NCI-H187 treated with DMSO at 0.1 percent for 48 hours (cell line): Measurements from ENCODE around the gene PIK3CG.
"Not testable (repeated sequence)": the region's sequence is repeated elsewhere in the genome, so short reads cannot be mapped to it uniquely, and the experiment has no call there.

ENCODE experiments used
- DNase-seq: peaks from one replicate; lab custom pipeline; 2025; lab: John Stamatoyannopoulos, UW

The PIK3CG gene

GRCh38 chr7:106865130-106866041, at the start of gene PIK3CG:
TSS of gene PIK3CG (plus strand) at chr7:106865282. CDS start at chr7:106867562, 2,280 bp downstream.
- no peak for DNase-seq

- DNase-seq = no peak
Observed at GRCh38 chr7:106817098-106817497, 48.0 kb upstream of the PIK3CG start.

- no peak for DNase-seq
Observed at GRCh38 chr7:106818736-106819135, 46.3 kb upstream of the PIK3CG start.

GRCh38 chr7:106819546-106819945, 45.5 kb upstream of the PIK3CG start:
- no peak for DNase-seq

- no peak for DNase-seq
Observed at GRCh38 chr7:106820321-106821217, 44.5 kb upstream of the PIK3CG start.

GRCh38 chr7:106823631-106824030, 41.5 kb upstream of the PIK3CG start:
- no peak for DNase-seq

GRCh38 chr7:106824458-106824857, 40.6 kb upstream of the PIK3CG start:
- DNase-seq = no peak

DNA sequence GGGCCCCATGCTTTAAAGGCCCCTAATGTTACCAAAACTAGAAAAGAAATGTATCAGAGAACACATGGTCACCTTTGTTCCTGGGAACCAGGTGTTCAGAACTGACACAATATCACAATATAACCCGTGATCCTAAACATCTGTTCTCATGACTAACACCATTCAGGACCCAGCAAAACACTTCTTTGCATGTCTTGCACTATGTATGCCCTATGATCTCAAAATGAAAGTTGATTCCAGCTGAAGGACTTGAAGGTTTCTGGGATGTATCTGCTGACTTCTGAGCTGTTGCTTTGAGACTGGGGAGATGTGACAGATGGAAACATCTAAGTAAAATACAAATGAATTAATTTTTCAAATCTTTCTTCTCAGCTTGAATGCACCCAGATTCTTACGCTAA, 37.5 kb upstream of the PIK3CG start:
- DNase-seq = no peak

GRCh38 chr7:106829496-106829895, 35.6 kb upstream of the PIK3CG start:
- DNase-seq = no peak

DNA sequence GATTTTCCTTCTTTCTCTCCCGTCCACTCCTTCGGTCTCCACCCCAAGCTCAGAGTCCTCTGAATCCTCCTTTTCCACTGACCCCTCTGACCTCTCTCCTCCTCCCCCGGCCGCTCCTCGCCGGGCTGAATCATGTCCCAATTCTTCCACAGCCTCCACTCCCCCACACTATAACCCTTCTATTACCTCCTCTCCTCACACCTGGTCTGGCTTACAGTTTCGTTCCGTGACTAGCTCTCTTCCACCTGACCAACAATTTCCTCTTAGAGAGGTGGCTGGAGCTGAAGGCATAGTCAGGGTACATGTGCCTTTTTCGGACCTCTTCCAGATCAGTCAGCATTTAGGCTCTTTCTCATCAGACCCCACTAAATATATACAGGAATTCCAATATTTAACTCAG, 34.2 kb upstream of the PIK3CG start:
- DNase-seq = not testable (repeated sequence)

GRCh38 chr7:106836816-106837215, 28.3 kb upstream of the PIK3CG start:
- DNase-seq = no peak

- DNase-seq = no peak
Observed at GRCh38 chr7:106839511-106839910, 25.6 kb upstream of the PIK3CG start.

DNA sequence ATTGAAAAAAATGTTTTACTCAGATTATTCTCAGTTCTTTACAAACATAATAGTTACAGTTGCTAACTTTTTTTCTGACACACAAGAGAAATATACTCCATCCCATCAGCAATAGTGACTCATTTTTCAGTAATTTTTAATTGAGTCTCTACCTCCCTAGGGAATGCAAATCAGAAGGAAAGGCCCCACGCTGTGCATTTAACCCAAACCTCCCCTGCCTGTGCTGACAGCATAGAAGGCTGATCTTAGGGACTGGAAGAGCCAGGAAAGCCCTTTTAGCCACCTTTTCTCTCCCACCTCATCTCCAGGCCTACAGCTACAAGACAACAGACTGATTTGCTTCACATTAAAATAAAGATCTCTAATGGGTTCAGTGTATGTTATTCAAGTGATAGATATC, 24.7 kb upstream of the PIK3CG start:
- DNase-seq = no peak

GRCh38 chr7:106841896-106842390, 23.1 kb upstream of the PIK3CG start:
- peak; percentile 56 for DNase-seq

DNA sequence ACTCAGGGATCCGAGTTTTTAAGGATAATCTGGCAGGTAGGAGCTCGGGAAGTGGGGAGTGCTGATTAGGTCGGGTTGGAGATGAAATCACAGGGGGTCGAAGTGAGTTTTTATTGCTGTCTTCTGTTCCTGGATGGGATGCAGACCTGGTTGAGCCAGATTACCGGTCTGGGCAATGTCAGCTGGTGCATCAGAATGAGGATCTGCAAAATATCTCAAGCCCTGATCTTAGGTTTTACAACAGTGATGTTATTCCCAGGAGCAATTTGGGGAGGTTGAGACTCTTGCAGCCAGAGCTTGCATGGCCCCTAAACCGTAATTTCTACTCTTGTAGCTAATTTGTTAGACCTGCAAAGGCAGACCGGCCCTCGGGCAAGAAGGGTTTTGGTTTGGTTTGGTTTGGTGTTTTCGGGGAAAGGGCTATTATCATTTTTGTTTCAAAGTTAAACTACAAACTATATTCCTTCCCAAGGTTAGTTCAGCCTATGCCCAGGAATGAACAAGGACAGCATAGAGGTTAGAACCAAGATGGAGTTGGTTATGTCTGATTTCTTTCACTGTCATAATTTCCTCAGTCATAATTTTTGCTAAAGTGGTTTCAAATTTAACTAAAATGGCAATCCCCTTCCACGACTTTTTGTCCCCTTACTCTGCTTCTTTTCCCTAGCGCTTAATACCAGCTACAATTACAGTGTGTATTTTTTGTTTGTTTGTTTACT, 20.6 kb upstream of the PIK3CG start:
- DNase-seq = no peak

DNA sequence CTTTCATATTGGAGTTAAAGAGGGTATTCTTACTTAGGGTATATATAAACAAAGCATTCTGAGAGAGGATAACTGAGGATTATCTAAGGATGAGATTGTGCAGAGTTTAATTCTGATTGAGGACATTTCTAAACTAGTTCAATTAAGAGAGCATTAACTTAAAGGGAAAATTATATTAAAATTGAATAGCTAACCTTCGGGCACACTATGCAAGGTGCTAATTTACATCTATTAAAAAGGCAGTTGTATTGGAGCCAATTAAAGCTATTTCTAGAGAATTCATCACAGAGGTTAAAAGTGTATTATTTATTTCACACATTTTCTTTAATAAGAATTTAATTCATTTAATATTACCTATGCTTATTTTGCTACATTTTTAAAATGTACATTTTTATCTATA, 17.0 kb upstream of the PIK3CG start:
- no peak for DNase-seq

DNA sequence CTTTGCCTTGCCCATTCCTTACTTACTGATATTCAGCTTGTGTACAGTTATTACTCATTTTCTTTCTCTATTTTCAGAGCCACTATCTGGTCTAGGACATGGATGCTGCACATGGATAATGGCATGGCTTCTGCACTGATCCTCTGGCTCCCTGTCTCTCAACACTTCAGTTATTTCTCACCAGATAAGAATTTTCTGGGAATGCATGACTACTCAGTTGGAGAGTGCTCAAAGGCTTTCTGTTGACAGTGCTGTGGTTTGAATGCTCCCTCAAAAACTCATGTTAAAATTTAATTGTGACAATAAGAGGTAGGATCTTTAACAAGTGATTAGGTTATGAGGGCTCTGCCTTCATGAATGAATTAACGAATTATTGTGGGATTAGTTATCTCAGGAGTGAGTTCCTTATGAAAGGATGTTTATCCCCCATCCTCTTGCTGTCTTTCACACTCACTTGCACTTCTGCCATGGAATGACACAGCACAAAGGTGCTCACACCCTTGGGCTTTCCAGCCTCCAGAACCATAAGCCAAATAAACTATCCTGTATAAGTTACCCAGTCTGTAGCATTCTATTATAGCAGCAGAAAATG, 16.1 kb upstream of the PIK3CG start:
- DNase-seq = no peak

DNA sequence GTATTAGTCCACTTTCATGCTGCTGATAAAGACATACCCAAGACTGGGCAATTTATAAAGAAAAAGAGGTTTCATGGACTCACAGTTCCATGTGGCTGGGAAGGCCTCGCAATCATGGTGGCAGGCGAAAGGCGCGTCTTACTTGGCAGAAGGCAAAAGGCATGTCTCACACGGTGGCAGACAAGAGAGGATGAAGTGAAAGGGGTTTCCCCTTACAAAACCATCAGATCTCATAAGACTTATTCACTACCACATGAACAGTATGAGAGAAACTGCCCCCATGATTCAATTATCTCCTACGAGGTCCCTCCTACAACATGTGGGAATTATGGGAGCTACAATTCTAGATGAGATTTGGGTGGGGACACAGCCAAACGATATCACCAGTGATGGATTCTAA, 13.4 kb upstream of the PIK3CG start:
- DNase-seq = not testable (repeated sequence)

DNA sequence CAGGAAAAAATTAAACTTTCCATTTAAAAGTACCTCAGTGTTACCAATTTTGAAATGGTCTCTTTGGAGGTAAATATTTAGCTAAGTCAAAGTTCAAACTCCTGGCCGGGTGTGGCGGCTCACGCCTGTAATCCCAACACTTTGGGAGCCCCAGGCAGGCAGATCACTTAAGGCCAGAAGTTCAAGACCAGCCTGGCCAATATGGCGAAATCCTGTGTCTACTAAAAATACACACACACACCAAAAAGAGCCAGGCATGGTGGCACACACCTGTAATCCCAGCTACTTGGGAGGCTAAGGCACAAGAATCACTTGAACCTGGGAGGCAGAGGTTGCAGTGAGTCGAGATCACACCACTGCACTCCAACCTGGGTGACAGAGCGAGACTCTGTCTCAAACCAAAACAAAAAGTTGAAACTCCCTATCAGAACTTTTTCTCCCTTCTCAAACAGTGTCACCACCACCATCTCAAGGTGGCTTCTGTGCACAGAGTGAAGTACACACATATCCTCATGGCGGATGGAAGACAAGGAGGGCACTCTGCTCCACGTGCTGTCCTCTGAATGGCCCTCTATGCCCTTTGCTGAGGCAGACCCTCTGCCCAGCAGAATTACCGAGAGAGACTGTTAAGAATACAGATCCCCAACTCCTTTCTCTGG, 11.7 kb upstream of the PIK3CG start:
- DNase-seq = no peak

- DNase-seq = no peak
Observed at GRCh38 chr7:106855540-106856132, 9.4 kb upstream of the PIK3CG start.
